GM06990 (cell line): ENCODE results near the gene DEAF1.

Experiments
- DNase-seq: peaks from one replicate; pipeline ENCODE4 v3.0.0-alpha.2; 2011; ENCODE audit not compliant: insufficient read length; ENCODE audit errors: extremely low read depth
- H3K27me3 ChIP-seq: replicated peaks from 2 replicates; pipeline ENCODE4 v1.6.0; 2011; ENCODE audit warnings: low read length; ENCODE audit not compliant: control insufficient read depth, insufficient read depth
- H3K36me3 ChIP-seq: 2 replicates; pipeline ENCODE4 v1.5.1; 2011; ENCODE audit warnings: low read length; ENCODE audit not compliant: control insufficient read depth, insufficient read depth
- H3K4me3 ChIP-seq: replicated peaks from 2 replicates; pipeline ENCODE4 v1.5.1; 2011; ENCODE audit warnings: low read depth, mild to moderate bottlenecking, control low read depth, low read length
- TF ChIP-seq, protein P1 (sequence below): IDR thresholded peaks from 2 replicates; pipeline ENCODE4 v1.5.1; 2011; ENCODE audit warnings: low read length, control low read depth, mild to moderate bottlenecking, inconsistent platforms; ENCODE audit not compliant: insufficient read depth, poor library complexity, severe bottlenecking

DEAF1 gene

DNA sequence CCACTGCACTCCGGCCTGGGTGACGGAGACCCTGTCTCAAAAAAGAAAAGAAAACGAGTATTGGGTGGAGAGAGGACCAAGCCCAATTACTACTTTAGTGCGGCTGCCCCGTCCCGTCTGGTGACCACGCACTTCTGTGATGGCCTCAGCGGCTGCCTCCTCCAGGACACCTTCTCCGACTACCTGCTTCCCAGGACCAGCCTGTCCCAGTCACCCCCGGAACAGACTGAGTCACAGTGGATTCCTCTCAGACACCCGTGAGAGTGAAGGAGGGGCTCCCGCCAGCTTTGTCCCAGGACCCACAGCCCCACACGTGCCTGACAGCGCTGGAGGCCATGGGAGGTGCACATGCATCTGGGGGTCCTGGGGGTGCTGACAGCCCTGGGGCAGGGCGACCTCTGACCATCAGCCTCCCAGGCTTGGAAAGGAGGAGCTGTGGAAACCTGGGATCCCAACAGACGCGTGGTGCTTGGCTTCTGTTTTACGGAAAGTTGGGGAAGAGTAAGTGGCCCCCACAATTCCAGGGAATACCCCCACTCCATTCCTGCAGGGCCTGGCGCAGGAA lies 53.1 kb downstream of the DEAF1 start:
- no peak overlapping the region for H3K4me3 ChIP-seq
- peaks cover 2% of the 10 kb centered on the region for H3K36me3 ChIP-seq
- no peak for DNase-seq
- no peaks in the 10 kb centered on the region; the same call in none of the 2 replicates for H3K27me3 ChIP-seq
- TF ChIP-seq, protein P1, sequence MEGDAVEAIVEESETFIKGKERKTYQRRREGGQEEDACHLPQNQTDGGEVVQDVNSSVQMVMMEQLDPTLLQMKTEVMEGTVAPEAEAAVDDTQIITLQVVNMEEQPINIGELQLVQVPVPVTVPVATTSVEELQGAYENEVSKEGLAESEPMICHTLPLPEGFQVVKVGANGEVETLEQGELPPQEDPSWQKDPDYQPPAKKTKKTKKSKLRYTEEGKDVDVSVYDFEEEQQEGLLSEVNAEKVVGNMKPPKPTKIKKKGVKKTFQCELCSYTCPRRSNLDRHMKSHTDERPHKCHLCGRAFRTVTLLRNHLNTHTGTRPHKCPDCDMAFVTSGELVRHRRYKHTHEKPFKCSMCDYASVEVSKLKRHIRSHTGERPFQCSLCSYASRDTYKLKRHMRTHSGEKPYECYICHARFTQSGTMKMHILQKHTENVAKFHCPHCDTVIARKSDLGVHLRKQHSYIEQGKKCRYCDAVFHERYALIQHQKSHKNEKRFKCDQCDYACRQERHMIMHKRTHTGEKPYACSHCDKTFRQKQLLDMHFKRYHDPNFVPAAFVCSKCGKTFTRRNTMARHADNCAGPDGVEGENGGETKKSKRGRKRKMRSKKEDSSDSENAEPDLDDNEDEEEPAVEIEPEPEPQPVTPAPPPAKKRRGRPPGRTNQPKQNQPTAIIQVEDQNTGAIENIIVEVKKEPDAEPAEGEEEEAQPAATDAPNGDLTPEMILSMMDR, result no peak

DNA sequence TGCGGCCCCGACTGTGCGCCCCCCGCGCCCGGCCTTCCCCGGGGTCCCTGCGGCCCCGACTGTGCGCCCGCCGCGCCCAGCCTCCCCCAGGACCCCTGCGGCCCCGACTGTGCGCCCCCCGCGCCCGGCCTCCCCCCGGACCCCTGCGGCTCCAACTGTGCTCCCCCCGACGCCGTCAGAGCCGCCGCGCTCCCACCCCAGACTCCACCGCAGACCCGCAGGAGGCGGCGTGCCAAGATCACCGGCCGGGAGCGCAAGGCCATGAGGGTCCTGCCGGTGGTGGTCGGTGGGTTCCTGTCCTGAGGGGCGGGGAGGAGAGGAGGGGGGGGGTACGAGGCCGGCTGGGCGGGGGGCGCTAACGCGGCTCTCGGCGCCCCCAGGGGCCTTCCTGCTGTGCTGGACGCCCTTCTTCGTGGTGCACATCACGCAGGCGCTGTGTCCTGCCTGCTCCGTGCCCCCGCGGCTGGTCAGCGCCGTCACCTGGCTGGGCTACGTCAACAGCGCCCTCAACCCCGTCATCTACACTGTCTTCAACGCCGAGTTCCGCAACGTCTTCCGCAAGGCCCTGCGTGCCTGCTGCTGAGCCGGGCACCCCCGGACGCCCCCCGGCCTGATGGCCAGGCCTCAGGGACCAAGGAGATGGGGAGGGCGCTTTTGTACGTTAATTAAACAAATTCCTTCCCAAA lies 54.9 kb downstream of the DEAF1 start:
- no peak overlapping the region for H3K4me3 ChIP-seq
- H3K27me3 ChIP-seq, result no peaks in the 10 kb centered on the region; the same call in none of the 2 replicates
- DNase-seq, result no peak
- peaks cover 2% of the 10 kb centered on the region for H3K36me3 ChIP-seq
- TF ChIP-seq, protein P1, result no peak

- H3K4me3 ChIP-seq, result no peak overlapping the region
- peaks cover 2% of the 10 kb centered on the region for H3K36me3 ChIP-seq
- no peaks in the 10 kb centered on the region; the same call in none of the 2 replicates for H3K27me3 ChIP-seq
- TF ChIP-seq, protein P1, result no peak
- DNase-seq, result no peak
These were observed 55.6 kb downstream of the DEAF1 start for GRCh38 chr11:639332-639955.

- Histone ChIP-seq H3K36me3 (peaks cover under 1% of the 10 kb centered on the region; the same call in 1 of the 2 replicates), H3K4me3 (no peak overlapping the region), H3K27me3 (no peaks in the 10 kb centered on the region; the same call in none of the 2 replicates)
- TF ChIP-seq, protein P1, result no peak
- DNase-seq, result no peak
These were observed 56.2 kb downstream of the DEAF1 start for GRCh38 chr11:638631-639331.

GRCh38 chr11:637593-638521 lies 57.2 kb downstream of the DEAF1 start:
- TF ChIP-seq, protein P1, result no peak
- H3K4me3 ChIP-seq, result no peak overlapping the region
- no peaks in the 10 kb centered on the region for H3K36me3 ChIP-seq
- no peak for DNase-seq
- H3K27me3 ChIP-seq, result no peaks in the 10 kb centered on the region; the same call in none of the 2 replicates
